Nephron progenitor cell (in vitro differentiated cells): Measurements from ENCODE around the gene FBXL13.
"Not testable (repeated sequence)": the region's sequence is repeated elsewhere in the genome, so short reads cannot be mapped to it uniquely, and the experiment has no call there.

Experiments used
- DNase-seq: peaks from one replicate; pipeline ENCODE4 v3.0.0; 2021
- H3K27ac Mint-ChIP-seq: 2 replicates; pipeline ENCODE4 v1.8.0; 2021; ENCODE audit warnings: mild to moderate bottlenecking, moderate library complexity, mixed read lengths
- H3K27me3 Mint-ChIP-seq: 2 replicates; pipeline ENCODE4 v1.8.0; 2021; ENCODE audit warnings: mild to moderate bottlenecking, low read depth, mixed read lengths; ENCODE audit not compliant: poor library complexity
- H3K36me3 Mint-ChIP-seq: 2 replicates; pipeline ENCODE4 v1.8.0; 2021; ENCODE audit warnings: low read depth, mixed read lengths
- H3K4me1 Mint-ChIP-seq: 2 replicates; pipeline ENCODE4 v1.8.0; 2021; ENCODE audit warnings: mixed read lengths
- H3K4me3 Mint-ChIP-seq: 2 replicates; pipeline ENCODE4 v1.8.0; 2021; ENCODE audit warnings: mild to moderate bottlenecking, moderate library complexity, mixed read lengths
- H3K9me3 Mint-ChIP-seq: 2 replicates; pipeline ENCODE4 v1.8.0; 2021; ENCODE audit warnings: mild to moderate bottlenecking, moderate library complexity, mixed read lengths
- TF ChIP-seq, protein P1 (sequence below): fragments of 200-600 bp; sonication (generic); IDR thresholded peaks from 2 replicates; pipeline ENCODE4 v1.5.0; 2021; ENCODE audit warnings: antibody characterized with exemption

The FBXL13 gene

DNA sequence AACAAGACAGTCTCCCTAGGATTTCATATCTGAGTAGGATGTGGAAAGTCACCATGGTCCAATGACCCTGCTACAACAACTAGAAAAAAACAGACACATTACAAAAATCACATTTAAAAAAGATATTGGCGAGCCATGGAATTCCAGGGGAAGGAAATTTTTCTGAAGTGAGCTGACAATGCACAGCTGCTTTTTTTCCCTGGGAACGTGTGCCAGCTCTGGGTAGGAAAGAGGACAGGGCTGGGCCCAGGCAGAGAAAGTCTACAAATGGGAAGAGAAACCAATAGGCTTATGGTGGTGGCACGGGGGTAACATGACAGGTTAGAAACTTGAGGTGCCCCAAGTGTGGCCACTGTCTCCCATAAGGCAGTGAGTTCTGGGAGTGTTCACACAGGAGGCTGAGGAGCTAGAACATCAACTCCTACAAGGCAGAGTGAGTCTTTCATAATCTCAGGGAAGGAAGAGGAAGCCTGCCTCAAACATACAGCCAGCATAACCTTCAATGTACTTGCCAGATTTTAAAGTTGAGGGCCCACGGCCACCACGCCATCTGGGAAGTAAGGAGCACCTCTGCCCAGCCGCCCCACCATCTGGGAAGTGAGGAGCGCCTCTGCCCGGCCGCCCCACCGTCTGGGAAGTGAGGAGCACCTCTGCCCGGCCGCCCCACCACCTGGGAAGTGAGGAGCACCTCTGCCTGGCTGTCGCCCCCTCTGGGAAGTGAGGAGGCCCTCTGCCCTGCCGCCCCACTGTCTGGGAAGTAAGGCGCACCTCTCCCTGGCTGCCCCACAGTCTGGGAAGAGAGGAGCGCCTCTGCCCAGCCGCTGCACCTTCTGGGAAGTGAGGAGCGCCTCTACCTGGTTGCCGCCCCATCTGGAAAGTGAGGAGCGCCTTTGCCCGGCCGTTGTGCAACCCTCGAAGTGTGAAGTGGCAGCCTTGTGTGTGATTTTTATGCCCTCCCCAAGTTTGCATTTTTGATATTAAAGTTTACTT lies 5.9 kb downstream of the FBXL13 start:
- no peak overlapping the region for H3K4me3 Mint-ChIP-seq
- no peak for DNase-seq
- H3K27me3 Mint-ChIP-seq, result no peaks in the 10 kb centered on the region
- peaks cover 3% of the 10 kb centered on the region for H3K4me1 Mint-ChIP-seq
- no peak overlapping the region for H3K27ac Mint-ChIP-seq
- H3K36me3 Mint-ChIP-seq, result peaks cover 32% of the 10 kb centered on the region
- TF ChIP-seq, protein P1, sequence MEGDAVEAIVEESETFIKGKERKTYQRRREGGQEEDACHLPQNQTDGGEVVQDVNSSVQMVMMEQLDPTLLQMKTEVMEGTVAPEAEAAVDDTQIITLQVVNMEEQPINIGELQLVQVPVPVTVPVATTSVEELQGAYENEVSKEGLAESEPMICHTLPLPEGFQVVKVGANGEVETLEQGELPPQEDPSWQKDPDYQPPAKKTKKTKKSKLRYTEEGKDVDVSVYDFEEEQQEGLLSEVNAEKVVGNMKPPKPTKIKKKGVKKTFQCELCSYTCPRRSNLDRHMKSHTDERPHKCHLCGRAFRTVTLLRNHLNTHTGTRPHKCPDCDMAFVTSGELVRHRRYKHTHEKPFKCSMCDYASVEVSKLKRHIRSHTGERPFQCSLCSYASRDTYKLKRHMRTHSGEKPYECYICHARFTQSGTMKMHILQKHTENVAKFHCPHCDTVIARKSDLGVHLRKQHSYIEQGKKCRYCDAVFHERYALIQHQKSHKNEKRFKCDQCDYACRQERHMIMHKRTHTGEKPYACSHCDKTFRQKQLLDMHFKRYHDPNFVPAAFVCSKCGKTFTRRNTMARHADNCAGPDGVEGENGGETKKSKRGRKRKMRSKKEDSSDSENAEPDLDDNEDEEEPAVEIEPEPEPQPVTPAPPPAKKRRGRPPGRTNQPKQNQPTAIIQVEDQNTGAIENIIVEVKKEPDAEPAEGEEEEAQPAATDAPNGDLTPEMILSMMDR, result no peak
- H3K9me3 Mint-ChIP-seq, result peaks cover 23% of the 10 kb centered on the region

DNA sequence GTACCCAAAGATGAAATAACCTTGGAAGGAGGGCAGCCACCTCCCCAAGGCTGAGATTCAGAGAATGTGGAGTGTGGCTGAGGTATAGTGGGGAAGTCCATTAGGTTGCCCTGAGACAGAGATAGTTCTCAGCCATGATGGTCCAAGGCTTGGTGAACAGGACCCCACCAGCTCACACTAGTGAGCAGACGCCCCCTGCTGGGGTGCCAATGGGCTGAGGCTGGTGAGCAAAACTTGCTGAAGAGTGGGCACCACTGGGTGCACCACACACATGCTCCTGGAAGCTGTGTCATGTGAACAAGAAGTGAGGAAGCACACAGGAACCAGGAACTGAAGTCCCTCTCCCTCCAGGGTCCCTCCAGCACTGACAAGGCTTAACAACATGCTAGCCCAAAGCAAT lies 8.9 kb downstream of the FBXL13 start:
- H3K36me3 Mint-ChIP-seq, result peaks cover 27% of the 10 kb centered on the region
- no peaks in the 10 kb centered on the region for H3K27me3 Mint-ChIP-seq
- no peak overlapping the region for H3K27ac Mint-ChIP-seq
- DNase-seq, result peak; percentile 51
- TF ChIP-seq, protein P1, result peak; percentile 43
- peaks cover 20% of the 10 kb centered on the region for H3K9me3 Mint-ChIP-seq
- H3K4me3 Mint-ChIP-seq, result no peak overlapping the region
- peaks cover 4% of the 10 kb centered on the region for H3K4me1 Mint-ChIP-seq

DNA sequence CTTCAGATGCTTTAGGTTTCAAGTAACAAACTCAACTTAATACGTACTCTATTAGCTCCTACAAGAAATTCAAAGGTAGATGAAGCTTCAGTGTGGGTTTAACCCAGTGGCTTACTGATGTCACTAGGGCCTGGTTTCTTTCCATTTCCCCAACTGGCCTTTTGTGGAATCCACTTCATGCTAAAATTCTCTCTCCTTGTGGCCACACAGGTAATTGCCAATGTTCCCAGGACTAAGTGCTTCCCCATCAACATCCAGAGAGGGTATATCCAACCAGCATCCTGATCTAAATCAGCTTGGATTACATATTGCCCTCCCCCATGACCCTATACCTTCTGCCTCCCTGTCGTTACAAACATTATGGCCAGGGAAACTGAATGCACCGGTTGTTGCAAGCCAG lies 10.7 kb downstream of the FBXL13 start:
- Mint-ChIP-seq H3K27me3 (no peaks in the 10 kb centered on the region), H3K9me3 (peaks cover 12% of the 10 kb centered on the region), H3K27ac (no peak overlapping the region), H3K4me3 (no peak overlapping the region), H3K36me3 (peaks cover 18% of the 10 kb centered on the region), H3K4me1 (peaks cover 4% of the 10 kb centered on the region)
- DNase-seq, result no peak
- TF ChIP-seq, protein P1, result no peak

GRCh38 chr7:103059471-103059870 lies 15.1 kb downstream of the FBXL13 start:
- Mint-ChIP-seq H3K36me3 (peaks cover 10% of the 10 kb centered on the region), H3K27ac (no peak overlapping the region), H3K4me3 (no peak overlapping the region), H3K27me3 (no peaks in the 10 kb centered on the region), H3K9me3 (no peaks in the 10 kb centered on the region), H3K4me1 (peaks cover 4% of the 10 kb centered on the region)
- TF ChIP-seq, protein P1, result no peak
- DNase-seq, result no peak

DNA sequence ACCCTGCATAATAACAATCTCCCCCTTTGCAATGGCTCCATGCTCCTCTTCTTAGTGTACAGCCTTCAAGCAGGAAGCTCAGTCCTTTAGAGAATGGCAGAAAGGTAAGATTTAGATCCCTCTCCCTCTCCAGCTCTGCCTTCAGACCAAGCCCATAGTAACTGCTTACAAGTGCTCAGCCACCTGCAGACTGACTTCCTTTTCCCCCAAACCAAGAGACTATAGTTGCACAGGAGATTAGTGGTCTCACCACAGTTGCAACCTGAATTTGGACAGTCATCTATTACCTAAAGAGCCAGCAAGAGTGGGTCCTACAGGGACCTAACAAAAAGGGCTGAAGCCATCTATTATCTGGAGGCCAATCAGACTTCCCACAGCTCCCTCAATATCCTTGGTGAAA lies 16.5 kb downstream of the FBXL13 start:
- DNase-seq, result no peak
- no peaks in the 10 kb centered on the region for H3K27me3 Mint-ChIP-seq

DNA sequence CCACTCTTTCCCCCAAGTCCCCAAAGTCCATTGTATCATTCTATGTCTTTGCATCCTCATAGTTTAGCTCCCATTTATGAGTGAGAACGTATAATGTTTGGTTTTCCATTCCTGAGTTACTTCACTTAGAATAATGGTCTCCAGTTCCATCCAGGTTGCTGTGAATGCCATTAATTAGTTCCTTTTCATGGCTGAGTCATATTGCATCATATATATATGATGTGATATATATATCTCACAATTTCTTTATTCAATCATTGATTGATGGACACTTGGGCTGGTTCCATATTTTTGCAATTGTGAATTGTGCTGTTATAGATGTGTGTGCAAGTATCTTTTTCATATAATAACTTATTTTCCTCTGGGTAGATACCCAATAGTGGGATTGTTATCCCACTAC lies 18.6 kb downstream of the FBXL13 start:
- not testable (repeated sequence) for H3K27ac Mint-ChIP-seq, H3K4me1 Mint-ChIP-seq, DNase-seq, H3K9me3 Mint-ChIP-seq, H3K27me3 Mint-ChIP-seq, H3K4me3 Mint-ChIP-seq
- peaks cover 43% of the 10 kb centered on the region for H3K36me3 Mint-ChIP-seq

More for the DNA sequence above, 16.5 kb downstream of the FBXL13 start:
- Mint-ChIP-seq H3K36me3 (peaks cover 24% of the 10 kb centered on the region), H3K4me1 (peaks cover 4% of the 10 kb centered on the region), H3K4me3 (no peak overlapping the region), H3K27ac (no peak overlapping the region), H3K9me3 (peaks cover 7% of the 10 kb centered on the region)
- TF ChIP-seq, protein P1, result no peak
